ENCODE measurements around the gene PDPN.

PDPN gene

GRCh38 chr1:13577846-13578245, 5.8 kb upstream of the PDPN start:
- no peak for DNase-seq (ENCODE audit: low read depth in 2 of 2)

- no peak for DNase-seq (ENCODE audit: low read depth in 2 of 2)
Measured at GRCh38 chr1:13581446-13581845, 2.2 kb upstream of the PDPN start.

GRCh38 chr1:13582713-13583443, 754 bp upstream of the PDPN start:
- DNase-seq (ENCODE audit: low read depth in 2 of 2), result no peak

GRCh38 chr1:13583966-13584791, 547 bp downstream of the PDPN start:
- no peak for DNase-seq (ENCODE audit: low read depth in 2 of 2)

- DNase-seq (ENCODE audit: low read depth in 2 of 2), result no peak
Measured at GRCh38 chr1:13584876-13585611, 1.4 kb downstream of the PDPN start.

- no peak for DNase-seq (ENCODE audit: low read depth in 2 of 2)
Measured at GRCh38 chr1:13585612-13585991, 2.0 kb downstream of the PDPN start.

GRCh38 chr1:13586001-13586400, 2.4 kb downstream of the PDPN start:
- no peak for DNase-seq (ENCODE audit: low read depth in 2 of 2)

- no peak for DNase-seq (ENCODE audit: low read depth in 2 of 2)
Measured at GRCh38 chr1:13587256-13588030, 3.8 kb downstream of the PDPN start.

- DNase-seq (ENCODE audit: low read depth in 2 of 2), result no peak
Measured at GRCh38 chr1:13588946-13589796, 5.5 kb downstream of the PDPN start.

- DNase-seq (ENCODE audit: low read depth in 2 of 2), result no peak
Measured at GRCh38 chr1:13590486-13590885, 6.9 kb downstream of the PDPN start.

GRCh38 chr1:13593511-13594131, 10.0 kb downstream of the PDPN start:
- DNase-seq (ENCODE audit: low read depth in 2 of 2), result no peak

GRCh38 chr1:13595411-13595810, 11.8 kb downstream of the PDPN start:
- no peak for DNase-seq (ENCODE audit: low read depth in 2 of 2)

- DNase-seq (ENCODE audit: low read depth in 2 of 2), result no peak
Measured at GRCh38 chr1:13597166-13597565, 13.5 kb downstream of the PDPN start.

GRCh38 chr1:13600762-13601453, 17.3 kb downstream of the PDPN start:
- DNase-seq (ENCODE audit: low read depth in 2 of 2), result no peak

GRCh38 chr1:13604176-13604575, 20.5 kb downstream of the PDPN start:
- DNase-seq (ENCODE audit: low read depth in 2 of 2), result no peak

- DNase-seq (ENCODE audit: low read depth in 2 of 2), result no peak
Measured at GRCh38 chr1:13604721-13605120, 21.1 kb downstream of the PDPN start.

GRCh38 chr1:13605159-13605558, 21.5 kb downstream of the PDPN start:
- no peak for DNase-seq (ENCODE audit: low read depth in 2 of 2)

GRCh38 chr1:13607002-13607401, 23.4 kb downstream of the PDPN start:
- DNase-seq (ENCODE audit: low read depth in 2 of 2), result no peak

- no peak for DNase-seq (ENCODE audit: low read depth in 2 of 2)
Measured at GRCh38 chr1:13616234-13616633, 32.6 kb downstream of the PDPN start.

GRCh38 chr1:13617108-13617507, 33.5 kb downstream of the PDPN start:
- no peak for DNase-seq (ENCODE audit: low read depth in 2 of 2)
